SW480 (cell line): Measurements from ENCODE around the gene AUTS2.
A peak's percentile ranks its signal among the peaks of the same experiment; 100 is the strongest.

Source experiments
- DNase-seq: peaks from one replicate; pipeline ENCODE4 v3.0.0-alpha.2; 2016; ENCODE audit warnings: low spot score

Gene AUTS2

GRCh38 chr7:69857014-69857413 is 258.7 kb downstream of the AUTS2 start:
- DNase-seq, result no peak

DNA sequence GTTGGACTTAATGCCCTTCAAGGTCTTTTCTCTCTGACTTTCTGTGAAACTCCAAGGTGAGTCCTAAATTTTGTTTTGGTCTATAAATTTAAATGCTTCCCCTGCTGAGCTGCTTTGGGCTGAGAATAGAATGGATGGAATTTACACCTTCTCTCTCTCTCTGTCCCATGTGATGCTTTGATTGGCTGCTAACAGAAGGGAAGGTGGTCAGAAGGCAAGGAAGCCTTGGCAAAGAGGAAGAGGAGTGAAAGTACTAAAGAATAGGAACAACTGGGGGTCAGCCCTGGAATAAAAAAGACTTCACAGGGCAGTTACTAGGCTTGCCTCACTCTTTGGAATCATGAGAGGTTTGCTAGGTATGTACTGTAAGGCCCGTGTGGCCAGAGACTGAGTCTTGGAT is 260.2 kb downstream of the AUTS2 start:
- DNase-seq, result no peak

GRCh38 chr7:69859342-69859741 is 261.1 kb downstream of the AUTS2 start:
- no peak for DNase-seq

- DNase-seq, result no peak
These were observed 262.2 kb downstream of the AUTS2 start for GRCh38 chr7:69860486-69860885.

GRCh38 chr7:69860941-69861622 is 262.8 kb downstream of the AUTS2 start:
- DNase-seq, result no peak

GRCh38 chr7:69862413-69863064 is 264.3 kb downstream of the AUTS2 start:
- no peak for DNase-seq

GRCh38 chr7:69864274-69864673 is 266.0 kb downstream of the AUTS2 start:
- DNase-seq, result no peak

- DNase-seq, result no peak
These were observed 266.5 kb downstream of the AUTS2 start for GRCh38 chr7:69864822-69865221.

- DNase-seq, result no peak
These were observed 270.6 kb downstream of the AUTS2 start for GRCh38 chr7:69868921-69869320.

- DNase-seq, result peak; percentile 52
These were observed 273.1 kb downstream of the AUTS2 start for GRCh38 chr7:69871213-69871885.

DNA sequence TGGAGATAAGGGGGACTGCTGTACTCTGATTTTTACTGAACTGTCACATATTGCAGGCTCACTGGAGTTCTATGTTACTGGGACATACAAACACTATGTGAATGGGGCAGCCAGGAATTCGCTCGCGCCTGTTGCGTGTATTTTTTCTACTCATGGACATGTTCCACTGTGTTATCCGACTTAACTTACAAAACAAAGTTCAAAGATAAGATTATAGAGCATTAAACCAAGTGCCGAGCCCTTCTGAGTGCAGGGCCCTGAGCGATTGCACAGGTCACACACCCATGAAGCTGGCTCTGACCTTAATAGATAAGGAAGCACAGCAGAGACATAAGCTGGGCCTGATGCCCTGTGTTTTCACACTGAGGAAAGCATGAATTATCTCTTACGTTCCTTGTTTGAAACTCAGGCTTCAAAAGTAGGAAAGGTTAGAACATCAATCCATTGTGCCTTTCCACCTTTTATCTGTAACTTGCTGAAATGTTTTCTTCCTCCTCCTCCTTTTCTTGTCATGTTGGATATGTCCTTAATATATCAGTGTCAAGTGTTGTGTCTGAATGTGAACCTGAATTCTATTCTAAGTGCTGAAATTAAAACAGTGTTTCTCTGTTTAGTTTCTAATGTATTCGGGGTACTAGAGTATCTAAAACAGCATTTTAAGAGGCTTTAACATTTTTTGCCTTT is 273.8 kb downstream of the AUTS2 start:
- no peak for DNase-seq

DNA sequence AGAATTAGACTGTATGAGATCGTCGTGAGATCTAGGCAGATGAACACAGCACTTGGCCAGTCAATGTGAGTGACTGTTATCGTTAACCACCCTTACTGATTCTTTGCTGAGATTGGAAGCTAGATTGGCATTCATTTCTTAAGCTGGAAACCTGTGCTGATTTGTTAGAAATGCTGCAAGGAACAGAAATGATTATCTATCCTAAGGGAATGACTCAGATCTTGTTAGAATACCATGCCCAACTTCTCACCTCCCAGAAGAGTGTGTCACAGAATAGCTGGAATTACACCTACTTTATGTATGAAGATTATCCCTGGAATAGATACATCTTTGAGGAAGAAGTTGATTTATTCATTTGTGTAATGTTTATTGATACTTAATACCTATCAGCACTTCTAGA is 275.2 kb downstream of the AUTS2 start:
- no peak for DNase-seq

DNA sequence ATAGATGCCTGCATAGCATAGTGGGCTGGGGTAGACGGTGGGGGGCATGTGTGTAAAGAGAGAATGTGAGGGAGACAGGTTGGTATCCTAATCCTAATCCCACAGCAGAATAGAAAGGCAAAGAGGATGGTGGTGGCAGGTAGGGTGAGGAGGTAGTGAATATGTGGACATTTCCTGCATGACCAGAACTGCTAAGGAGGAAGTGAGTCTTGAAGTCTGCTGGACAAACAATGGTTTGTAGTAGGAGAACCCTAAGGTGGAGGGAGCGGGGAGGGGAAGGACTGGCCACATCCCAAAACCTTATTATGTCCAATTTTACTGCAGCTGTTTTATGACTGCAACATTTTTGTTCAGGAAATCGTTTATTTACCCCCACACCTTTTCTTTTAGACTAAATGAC is 279.7 kb downstream of the AUTS2 start:
- DNase-seq, result no peak

- DNase-seq, result no peak
These were observed 280.3 kb downstream of the AUTS2 start for GRCh38 chr7:69878591-69878990.

GRCh38 chr7:69879989-69880388 is 281.7 kb downstream of the AUTS2 start:
- no peak for DNase-seq

DNA sequence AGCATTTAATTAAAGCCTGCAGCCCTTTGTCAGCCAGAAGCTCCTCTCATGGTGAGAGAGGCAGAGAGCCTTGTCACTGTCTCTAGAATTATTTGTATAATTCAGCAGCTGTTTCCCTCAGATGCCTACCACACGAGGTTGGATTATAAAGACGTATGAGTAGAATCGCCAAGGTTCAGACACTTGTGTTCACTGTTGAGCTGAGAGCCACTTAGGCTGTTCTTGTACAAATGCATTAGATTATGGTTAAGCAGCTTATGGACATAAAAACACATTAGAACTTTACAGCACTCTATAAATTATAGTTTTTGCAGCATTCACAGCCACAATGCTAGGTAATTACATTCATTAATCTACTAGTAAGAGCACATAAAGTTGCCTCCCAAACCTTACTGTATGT is 282.6 kb downstream of the AUTS2 start:
- DNase-seq, result no peak

- DNase-seq, result no peak
These were observed 284.0 kb downstream of the AUTS2 start for GRCh38 chr7:69882269-69882668.

DNA sequence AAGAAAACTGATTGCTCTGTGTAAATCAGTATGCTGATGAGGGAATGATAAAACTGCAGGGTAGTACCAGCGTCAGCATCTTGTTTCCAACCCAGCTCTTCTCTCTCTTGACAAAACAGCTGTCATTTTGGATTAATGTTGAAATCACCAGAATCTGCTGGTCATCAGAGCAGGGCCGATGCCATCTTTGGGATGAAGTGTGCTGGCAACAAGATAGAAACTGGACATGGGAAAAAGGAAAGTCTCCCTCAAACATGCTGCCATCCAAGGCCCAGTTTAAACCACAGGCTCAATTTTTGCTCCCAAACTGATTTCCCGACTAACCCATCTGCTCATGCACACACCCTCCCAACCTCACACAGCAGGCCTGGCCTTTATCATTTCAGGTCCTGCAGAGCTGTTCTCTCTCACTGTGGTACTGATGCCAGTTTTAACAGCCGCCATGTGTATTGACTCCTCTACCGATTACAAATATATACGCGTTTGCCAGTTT is 285.2 kb downstream of the AUTS2 start:
- DNase-seq, result no peak

DNA sequence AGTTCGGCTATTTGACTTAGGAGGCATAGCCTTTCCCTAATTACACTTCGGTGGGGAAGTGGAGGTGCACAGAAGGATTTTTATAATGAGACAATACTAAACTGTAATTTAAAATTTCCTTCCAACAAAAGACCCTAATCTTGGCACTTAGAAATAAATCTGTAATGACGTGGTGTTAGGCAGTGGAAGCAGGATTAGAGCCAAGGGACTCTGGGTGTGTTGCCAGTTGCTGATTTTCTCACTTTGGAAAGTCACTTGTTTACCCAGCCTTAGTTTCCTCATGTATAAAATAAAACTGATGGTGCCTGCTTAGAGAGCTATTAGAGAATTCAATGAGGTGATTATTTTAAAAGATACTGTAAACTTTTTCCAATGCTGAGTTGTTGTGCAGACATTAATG is 287.2 kb downstream of the AUTS2 start:
- no peak for DNase-seq

GRCh38 chr7:69889338-69889975 is 291.2 kb downstream of the AUTS2 start:
- DNase-seq, result no peak

GRCh38 chr7:69889976-69890351 is 291.7 kb downstream of the AUTS2 start:
- no peak for DNase-seq

GRCh38 chr7:69892790-69893189 is 294.5 kb downstream of the AUTS2 start:
- DNase-seq, result peak; percentile 33
